ENCODE data around the gene ZNF84.

GRCh38 chr12:133010657-133011297 lies 26.5 kb upstream of the ZNF84 start:
- TF ChIP-seq CTCF (conservative IDR thresholded peaks at IDR 0.05; ENCODE audit: low read length) (no peak), EZH2phosphoT487 (IDR thresholded peaks at IDR 0.05; ENCODE audit: borderline replicate concordance, low read depth, low read length) (no peak)

All from OCI-LY7 (cell line).